Tibial artery (tissue), 4 donors: ENCODE measurements around the gene DNAI1.
"Not testable (repeated sequence)": the region's sequence is repeated elsewhere in the genome, so short reads cannot be mapped to it uniquely, and the experiment has no call there.

Experiments used
- DNase-seq, 2 donors: peaks; one replicate each; pipeline ENCODE4 v3.0.0-alpha.2; 2019
- H3K27ac ChIP-seq, 2 donors: fragments of 200-600 bp; sonication (generic) in 1 of 2; 1 replicate in 1 of 2; 2 replicates in 1 of 2; pipeline ENCODE4 v1.5.1; 2018 to 2019; ENCODE audit warnings: mild to moderate bottlenecking in 1 of 2
- H3K27me3 ChIP-seq, 2 donors: fragments of 200-600 bp; sonication (generic) in 1 of 2; one replicate each; pipeline versions ENCODE4 v1.5.1 to v1.6.0; 2016 to 2019
- H3K36me3 ChIP-seq, 3 donors: fragments of 200-600 bp; sonication (generic) in 2 of 3; one replicate each; pipeline ENCODE4 v1.5.1; 2016 to 2019; ENCODE audit warnings: mild to moderate bottlenecking in 2 of 3
- H3K4me1 ChIP-seq, 4 donors: fragments of 200-600 bp; sonication (generic) in 2 of 4; 1 replicate in 3 of 4; 2 replicates in 1 of 4; pipeline ENCODE4 v1.5.1; 2016 to 2019
- H3K4me3 ChIP-seq, 2 donors: fragments of 200-600 bp; sonication (generic) in 1 of 2; 1 replicate in 1 of 2; 2 replicates in 1 of 2; pipeline ENCODE4 v1.5.1; 2018 to 2019; ENCODE audit warnings: mild to moderate bottlenecking in 2 of 2
- H3K9me3 ChIP-seq, 3 donors: fragments of 200-600 bp; sonication (generic) in 1 of 3; one replicate each; pipeline ENCODE4 v1.5.1; 2016 to 2019
- intact Hi-C: fragments of 100-400 bp; cut with DNase I; formaldehyde crosslinking; loops from one replicate; pipeline ENCODE4 v1.15.0; 2023; ENCODE audit warnings: low total_unique reads
- TF ChIP-seq, protein P1 (sequence below), 2 experiments: fragments of 200-600 bp in 1 of 2; fragments of 450-650 bp in 1 of 2; IDR thresholded peaks; one replicate each; pipeline ENCODE4 v1.5.1; 2017 to 2019; ENCODE audit warnings: antibody characterized with exemption in 2 of 2, mild to moderate bottlenecking in 1 of 2, moderate library complexity in 1 of 2

The DNAI1 gene

DNA sequence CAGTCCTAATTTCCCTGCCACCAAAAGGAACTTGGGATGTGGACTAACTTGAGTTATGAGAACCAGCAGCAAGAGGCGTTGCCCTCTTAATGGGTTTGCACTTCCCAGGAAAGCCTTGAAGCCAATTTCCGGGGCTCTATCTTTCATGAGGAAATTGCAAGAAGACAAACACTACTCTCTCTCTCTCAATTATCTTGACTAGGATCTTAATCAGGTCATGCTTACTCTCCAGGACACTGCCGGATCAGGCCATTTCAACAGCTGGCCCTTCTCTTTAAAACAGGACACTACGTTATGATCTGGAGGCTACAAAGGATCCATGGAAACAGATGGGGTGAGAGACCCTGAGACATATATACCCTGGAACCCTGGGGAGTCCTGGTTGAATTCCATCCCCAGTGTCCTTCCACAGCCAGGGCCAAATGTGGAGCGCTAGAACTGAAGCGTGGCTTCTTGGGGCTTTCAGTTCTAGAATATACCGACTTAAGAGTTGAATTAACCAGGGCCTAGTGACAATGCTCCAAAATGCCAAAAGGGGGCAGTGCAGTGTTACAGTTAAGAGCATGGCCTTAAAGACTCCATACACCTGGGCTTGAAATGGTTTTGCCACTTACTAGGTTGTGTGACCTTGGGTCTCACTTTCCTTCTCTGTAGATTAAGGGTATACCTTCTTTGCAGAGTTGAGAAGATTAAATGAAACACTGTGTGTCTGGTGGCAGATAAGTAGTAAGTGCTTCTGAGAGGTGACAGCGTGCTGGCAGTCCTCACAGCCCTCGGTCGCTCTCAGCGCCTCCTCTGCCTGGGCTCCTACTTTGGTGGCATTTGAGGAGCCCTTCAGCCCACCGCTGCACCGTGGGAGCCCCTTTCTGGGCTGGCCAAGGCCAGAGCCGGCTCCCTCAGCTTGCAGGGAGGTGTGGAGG, 21.3 kb upstream of the DNAI1 start:
- Histone ChIP-seq H3K9me3 (no peaks in the 10 kb centered on the region), H3K4me3 (no peak overlapping the region), H3K36me3 (peaks cover 0 to 15% (median 7%) of the 10 kb centered on the region in 3 donors), H3K4me1 (peaks cover 0 to 6% (median 0%) of the 10 kb centered on the region in 4 donors), H3K27ac (no peak overlapping the region), H3K27me3 (no peaks in the 10 kb centered on the region)
- intact Hi-C loops, result no loop called here
- TF ChIP-seq, protein P1, sequence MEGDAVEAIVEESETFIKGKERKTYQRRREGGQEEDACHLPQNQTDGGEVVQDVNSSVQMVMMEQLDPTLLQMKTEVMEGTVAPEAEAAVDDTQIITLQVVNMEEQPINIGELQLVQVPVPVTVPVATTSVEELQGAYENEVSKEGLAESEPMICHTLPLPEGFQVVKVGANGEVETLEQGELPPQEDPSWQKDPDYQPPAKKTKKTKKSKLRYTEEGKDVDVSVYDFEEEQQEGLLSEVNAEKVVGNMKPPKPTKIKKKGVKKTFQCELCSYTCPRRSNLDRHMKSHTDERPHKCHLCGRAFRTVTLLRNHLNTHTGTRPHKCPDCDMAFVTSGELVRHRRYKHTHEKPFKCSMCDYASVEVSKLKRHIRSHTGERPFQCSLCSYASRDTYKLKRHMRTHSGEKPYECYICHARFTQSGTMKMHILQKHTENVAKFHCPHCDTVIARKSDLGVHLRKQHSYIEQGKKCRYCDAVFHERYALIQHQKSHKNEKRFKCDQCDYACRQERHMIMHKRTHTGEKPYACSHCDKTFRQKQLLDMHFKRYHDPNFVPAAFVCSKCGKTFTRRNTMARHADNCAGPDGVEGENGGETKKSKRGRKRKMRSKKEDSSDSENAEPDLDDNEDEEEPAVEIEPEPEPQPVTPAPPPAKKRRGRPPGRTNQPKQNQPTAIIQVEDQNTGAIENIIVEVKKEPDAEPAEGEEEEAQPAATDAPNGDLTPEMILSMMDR (IDR thresholded peaks at IDR 0.05), result peak; percentile 61 to 65
- DNase-seq, result peak in 1 of 2 donors; percentile 48

DNA sequence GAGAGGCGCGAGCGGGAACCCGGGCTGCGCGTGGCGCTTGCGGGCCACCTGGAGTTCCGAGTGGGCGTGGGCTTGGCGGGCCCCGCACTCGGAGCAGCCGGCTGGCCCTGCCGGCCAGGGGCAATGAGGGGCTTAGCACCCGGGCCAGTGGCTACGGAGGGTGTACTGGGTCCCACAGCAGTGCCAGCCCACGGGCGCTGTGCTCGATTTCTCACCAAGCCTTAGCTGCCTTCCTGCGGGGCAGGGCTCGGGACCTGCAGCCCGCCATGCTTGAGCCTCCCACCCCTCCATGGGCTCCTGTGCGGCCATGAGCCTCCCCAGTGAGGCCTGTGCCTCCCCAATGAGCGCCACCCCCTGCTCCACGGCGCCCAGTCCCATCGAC, 20.7 kb upstream of the DNAI1 start:
- H3K27me3 ChIP-seq, DNase-seq, H3K27ac ChIP-seq, H3K4me3 ChIP-seq, H3K9me3 ChIP-seq, intact Hi-C loops, H3K4me1 ChIP-seq: not testable (repeated sequence)
- H3K36me3 ChIP-seq, result peaks cover 0 to 15% (median 7%) of the 10 kb centered on the region in 3 donors

DNA sequence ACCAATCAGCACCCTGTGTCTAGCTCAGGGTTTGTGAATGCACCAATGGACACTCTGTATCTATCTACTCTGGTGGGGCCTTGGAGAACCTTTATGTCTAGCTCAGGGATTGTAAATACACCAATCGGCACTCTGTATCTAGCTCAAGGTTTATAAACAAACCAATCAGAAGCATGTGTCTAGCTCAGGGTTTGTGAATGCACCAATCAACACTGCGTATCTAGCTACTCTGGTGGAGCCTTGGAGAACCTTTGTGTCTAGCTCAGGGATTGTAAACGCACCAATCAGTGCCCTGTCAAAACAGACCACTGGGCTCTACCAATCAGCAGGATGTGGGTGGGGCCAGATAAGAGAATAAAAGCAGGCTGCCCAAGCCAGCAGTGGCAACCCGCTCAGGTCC, 20.1 kb upstream of the DNAI1 start:
- H3K27me3 ChIP-seq, H3K9me3 ChIP-seq, intact Hi-C loops, H3K4me3 ChIP-seq, DNase-seq, H3K27ac ChIP-seq, H3K4me1 ChIP-seq: not testable (repeated sequence)
- H3K36me3 ChIP-seq, result peaks cover 0 to 15% (median 7%) of the 10 kb centered on the region in 3 donors

DNA sequence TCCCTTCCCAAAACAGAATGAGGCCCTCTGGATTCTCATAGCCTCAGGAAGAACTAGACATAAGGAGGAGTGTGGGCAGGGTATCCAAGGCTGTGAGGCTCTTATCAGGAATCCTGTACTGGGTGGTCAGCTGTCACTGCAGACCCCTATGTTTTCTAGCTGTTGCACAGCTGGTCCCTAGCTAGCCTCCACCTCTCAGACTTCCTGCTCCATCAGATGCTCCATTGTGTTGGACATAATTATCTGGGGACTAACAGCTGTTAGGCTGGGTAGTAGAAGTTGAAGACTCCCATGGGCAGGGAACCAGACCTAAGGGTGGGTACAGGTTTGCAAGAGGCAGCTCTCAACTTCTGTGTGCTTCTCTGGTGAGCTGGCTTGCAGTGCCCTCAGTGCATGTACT, 18.6 kb upstream of the DNAI1 start:
- H3K4me3 ChIP-seq, result no peak overlapping the region
- no peaks in the 10 kb centered on the region for H3K27me3 ChIP-seq
- TF ChIP-seq, protein P1 (IDR thresholded peaks at IDR 0.05), result no peak
- no peak for DNase-seq
- peaks cover 0 to 15% (median 7%) of the 10 kb centered on the region in 3 donors for H3K36me3 ChIP-seq
- intact Hi-C loops, result no loop called here
- peaks cover 0 to 6% (median 0%) of the 10 kb centered on the region in 4 donors for H3K4me1 ChIP-seq
- H3K9me3 ChIP-seq, result no peaks in the 10 kb centered on the region
- H3K27ac ChIP-seq, result no peak overlapping the region

DNA sequence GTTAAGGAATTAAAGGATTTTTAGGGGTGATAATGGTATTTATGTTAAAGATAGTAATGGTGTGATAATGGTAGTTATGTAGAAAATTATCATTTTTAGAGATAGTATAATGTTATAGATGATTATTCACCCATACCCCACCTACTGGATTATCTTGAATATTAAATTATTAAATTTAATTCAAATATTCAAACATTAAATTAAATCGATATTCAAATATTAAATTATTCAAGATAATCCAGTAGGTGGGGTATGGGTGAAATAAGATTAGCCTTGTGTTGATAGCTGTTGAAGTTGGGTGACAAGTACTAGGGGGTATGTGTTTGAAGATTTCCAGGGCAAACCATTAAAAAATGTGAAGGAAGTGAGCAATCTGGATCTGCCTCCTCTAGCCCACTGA, 15.8 kb upstream of the DNAI1 start:
- Histone ChIP-seq H3K9me3 (no peaks in the 10 kb centered on the region), H3K27me3 (no peaks in the 10 kb centered on the region), H3K4me3 (no peak overlapping the region), H3K36me3 (peaks cover 0 to 14% (median 7%) of the 10 kb centered on the region in 3 donors), H3K4me1 (peaks cover 0 to 6% (median 0%) of the 10 kb centered on the region in 4 donors), H3K27ac (no peak overlapping the region)
- TF ChIP-seq, protein P1 (IDR thresholded peaks at IDR 0.05), result no peak
- intact Hi-C loops, result no loop called here
- DNase-seq, result no peak

DNA sequence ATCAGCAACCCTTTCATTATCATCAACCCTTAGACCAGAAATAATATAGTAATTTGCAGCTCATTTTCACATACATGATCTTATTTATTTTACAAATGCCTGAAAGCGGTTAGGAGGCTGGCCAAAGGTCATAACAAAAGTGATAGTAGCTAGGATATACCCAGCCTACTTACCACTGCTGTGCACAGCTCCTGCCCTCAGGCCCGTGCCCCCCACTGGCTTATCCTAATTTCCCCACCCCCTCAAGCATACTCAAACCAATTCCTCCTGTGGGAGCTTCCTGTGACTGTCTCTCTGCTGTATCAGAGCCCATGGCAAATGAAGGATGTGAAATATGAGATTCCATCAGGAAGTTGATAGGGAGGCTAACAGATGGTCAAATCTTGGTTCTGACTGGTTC, 15.1 kb upstream of the DNAI1 start:
- intact Hi-C loops, result no loop called here
- H3K4me1 ChIP-seq, result peaks cover 0 to 6% (median 0%) of the 10 kb centered on the region in 4 donors

More for the DNA sequence above, 15.1 kb upstream of the DNAI1 start:
- Histone ChIP-seq H3K9me3 (no peaks in the 10 kb centered on the region), H3K36me3 (peaks cover 0 to 7% (median 7%) of the 10 kb centered on the region in 3 donors), H3K27ac (no peak overlapping the region), H3K27me3 (no peaks in the 10 kb centered on the region), H3K4me3 (no peak overlapping the region)
- TF ChIP-seq, protein P1 (IDR thresholded peaks at IDR 0.05), result no peak
- no peak for DNase-seq
